OCI-LY1 (cell line): Measurements from ENCODE around the gene CIZ1.

Experiments
- CTCF ChIP-seq: fragments of 200-600 bp; sonication (generic), shearing (Covaris generic); IDR thresholded peaks from 2 replicates; pipeline ENCODE4 v1.5.1; 2017; ENCODE audit warnings: mild to moderate bottlenecking, antibody characterized with exemption, low read length, moderate library complexity, mixed read lengths
- EZH2 ChIP-seq: fragments of 200-600 bp; sonication (generic), shearing (Covaris generic); IDR thresholded peaks from 2 replicates; pipeline ENCODE4 v1.8.0; 2017; ENCODE audit warnings: borderline replicate concordance, mixed run types, mild to moderate bottlenecking, antibody characterized with exemption, low read length, moderate library complexity, mixed read lengths

- TF ChIP-seq CTCF (no peak), EZH2 (no peak)
These were observed 22.6 kb upstream of the CIZ1 start for GRCh38 chr9:128213746-128214497.
